ENCODE results near the gene SMAD3. TPM values are rescaled to one million over a fixed set of nuclear protein-coding genes. Genes with fewer than 3 reads are reported as not detected.

Gene SMAD3
- 96.6 to 121 TPM (median 112 TPM) in 5 replicates for total RNA-seq (2022; extraction: Qiagen RNA extraction)

GRCh38 chr15:67065531-67066005, at the start of gene SMAD3:
SMAD3 (plus strand) TSS chr15:67065602; CDS start chr15:67066155, 553 bp downstream.

Other genes with a start within 250 kb of the SMAD3 start
- 59.3 to 79.9 TPM (median 62.8 TPM) in 5 replicates for gene AAGAB, start 189.1 kb downstream of the SMAD3 start, total RNA-seq (2022; extraction: Qiagen RNA extraction)
- gene IQCH, start 189.2 kb downstream of the SMAD3 start, total RNA-seq (2022; extraction: Qiagen RNA extraction): 1.1 to 2.2 TPM (median 1.4 TPM) in 5 replicates

Data from A549 treated with Hydrocortisone at 1 μM for 4 hours (cell line).